GM18526 (cell line): ENCODE measurements around the gene NPNT.

Source experiments
- POLR2A ChIP-seq: IDR thresholded peaks from 3 replicates; pipeline ENCODE4 v1.6.1; 2011; ENCODE audit not compliant: insufficient read length; ENCODE audit errors: extremely low read depth

The NPNT gene

DNA sequence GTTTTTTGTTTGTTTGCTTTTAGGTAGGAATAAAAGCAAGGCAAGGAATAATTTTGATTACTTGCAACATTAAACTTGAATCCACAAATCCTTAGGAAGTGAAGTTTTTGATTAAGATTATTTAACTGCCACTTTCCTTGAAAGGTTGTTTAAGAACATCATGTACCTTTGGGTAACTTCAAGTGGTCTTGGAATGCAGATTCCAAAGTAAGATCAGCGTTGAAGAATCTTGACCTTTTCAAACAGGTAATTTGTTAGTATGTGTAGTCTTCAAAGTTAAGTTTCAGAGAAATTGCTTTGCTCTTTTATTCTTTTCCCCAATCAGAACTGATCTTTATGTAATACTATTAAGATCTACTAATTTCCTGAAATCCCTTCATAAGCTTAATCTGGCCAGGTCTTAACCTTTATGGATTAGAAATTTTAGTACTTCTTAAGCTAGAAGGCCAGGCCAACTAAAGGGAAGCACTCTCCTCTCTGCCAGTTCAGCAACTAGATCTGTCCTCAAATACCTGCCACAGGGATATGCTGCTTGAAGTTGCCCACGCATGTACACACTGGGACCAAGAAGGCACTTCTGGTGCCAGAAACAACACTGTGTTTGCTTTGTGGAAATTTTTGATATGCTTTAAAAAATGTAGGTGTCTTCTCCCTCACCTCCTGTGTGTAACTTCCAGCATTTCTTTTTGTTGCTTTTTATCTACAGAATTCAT lies 7.4 kb downstream of the NPNT start:
- no peak for TF ChIP-seq POLR2A

DNA sequence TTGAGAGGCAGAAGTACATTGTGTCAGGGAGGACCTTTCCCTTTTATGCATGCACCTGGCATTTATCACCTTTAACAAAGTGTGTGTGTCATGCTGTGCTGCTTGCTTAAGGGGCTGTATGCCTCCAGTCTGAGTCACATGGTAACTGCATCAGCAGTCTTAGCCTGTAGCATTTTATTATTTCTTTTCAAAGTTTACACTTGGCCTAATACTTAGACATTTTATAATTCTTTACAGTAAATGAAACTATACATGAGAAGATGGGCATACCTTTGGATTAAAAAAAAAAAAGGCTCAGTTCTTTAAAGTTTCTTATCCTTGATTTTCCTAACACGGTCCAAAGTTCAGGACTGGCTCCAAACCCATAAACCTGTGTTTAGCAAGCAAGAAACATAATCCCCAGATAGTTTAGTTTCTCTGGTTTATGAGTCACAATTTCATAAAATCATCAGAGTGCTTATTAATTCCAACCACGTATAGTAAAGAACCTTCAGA lies 14.6 kb downstream of the NPNT start:
- TF ChIP-seq POLR2A: no peak

DNA sequence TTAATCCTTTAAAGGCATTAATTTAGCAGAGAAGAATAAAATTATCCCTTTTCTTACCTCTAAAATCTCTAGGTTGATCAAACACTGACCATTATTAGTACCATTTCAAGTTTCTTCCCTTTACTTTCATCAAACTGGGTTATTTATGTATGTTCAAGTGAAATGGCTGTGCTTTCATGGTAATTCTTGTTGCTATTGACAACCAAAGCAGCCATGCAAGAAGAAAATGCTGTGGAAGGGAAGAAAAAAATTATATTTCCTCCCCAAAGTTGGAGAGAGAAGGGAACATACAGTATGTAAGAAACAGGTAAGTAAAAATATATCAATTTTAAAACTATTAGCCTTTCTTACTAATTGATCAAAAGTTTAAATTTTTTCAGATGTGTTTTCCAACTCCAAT lies 16.2 kb downstream of the NPNT start:
- no peak for TF ChIP-seq POLR2A

DNA sequence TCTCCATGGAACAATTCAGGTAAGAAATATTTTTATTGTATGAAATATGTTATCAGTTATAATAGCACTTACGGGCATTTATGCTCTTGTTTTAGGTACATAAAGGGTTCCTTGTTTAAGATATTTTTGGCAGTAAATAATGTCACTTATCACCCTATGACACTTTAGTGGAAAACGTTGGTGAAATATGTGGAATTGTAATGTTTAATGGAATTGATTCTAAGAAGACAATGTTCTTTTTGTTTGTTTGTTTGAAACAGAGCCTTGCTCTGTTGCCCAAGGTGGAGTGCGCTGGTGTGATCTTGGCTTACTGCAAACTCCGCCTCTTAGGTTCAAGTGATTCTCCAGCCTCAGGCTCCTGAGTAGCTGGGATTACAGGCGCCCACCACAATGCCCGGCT lies 17.4 kb downstream of the NPNT start:
- TF ChIP-seq POLR2A: no peak

DNA sequence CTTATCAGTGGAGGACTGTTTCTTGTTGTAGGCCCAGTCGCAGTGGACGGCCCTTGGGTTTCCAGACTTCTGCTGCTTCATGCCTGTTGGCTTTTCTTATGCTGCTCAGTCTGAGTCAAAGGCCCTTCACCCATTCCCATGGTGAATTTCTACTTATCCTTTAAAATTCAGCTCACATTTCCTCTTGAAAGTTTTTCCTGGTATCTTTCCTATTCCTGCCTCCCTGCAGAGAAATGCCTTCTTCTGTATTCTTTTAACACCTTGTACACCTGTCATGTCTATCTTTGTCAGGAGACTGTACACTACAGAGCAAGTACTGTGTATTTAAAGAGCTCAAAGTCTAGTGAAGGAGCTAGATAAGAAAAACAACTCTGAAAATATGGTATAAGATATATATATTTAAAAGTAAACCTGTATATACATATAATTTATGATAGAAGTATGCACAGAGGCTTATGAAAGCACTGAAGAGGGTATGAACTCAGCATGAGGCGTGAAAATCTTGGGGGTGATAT lies 22.0 kb downstream of the NPNT start:
- TF ChIP-seq POLR2A: no peak

DNA sequence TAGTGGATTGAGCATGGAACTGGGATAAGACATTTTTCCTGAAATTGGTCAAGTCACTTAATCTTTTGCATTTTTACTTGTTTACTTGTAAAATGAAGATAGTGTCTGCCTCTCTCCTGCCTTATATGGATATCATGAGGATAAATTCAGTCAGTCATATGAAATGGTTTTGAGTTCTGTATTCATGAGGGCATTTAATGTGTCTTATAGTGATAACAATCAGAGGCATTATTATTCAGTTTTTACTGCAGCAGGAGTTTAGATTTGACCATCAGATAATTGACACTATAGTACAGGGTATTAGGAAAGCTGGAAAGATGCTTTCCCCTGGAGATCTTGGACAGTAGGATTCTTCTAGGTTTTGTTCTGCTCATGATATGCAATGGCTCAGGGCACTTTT lies 26.0 kb downstream of the NPNT start:
- TF ChIP-seq POLR2A: no peak

DNA sequence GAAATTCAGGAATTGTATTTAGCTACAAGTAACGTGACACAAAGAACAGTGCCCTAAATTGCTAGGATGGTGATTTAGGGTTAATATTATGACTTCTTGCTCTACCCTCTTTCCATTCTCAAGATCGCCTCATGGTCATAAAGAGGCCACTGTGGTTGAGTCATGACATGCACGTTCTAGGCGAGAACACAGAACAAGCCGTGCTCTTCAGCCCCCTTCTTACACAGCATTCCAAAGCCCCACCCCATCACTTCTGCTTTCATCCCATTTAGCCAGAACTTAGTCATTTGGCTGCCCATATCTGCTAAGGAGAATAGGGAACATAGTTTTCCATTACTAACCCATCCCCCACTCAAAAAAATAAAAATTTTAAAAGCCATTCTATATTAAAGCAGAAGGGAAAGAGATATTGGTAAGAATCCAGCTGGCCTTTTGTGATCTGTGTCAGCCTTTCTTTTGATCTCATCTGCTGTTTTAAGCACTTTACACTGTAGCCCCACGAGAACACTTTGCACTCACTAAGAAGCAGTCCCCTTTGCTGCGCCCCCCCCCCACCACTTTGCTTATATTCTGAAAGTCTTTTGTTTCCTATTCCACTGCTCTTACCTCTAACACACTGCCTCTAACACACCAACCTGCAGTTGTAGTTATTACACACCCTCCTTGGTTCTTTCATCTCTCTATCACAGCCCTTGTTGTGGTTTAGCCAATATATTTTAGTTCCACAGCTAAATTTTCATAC lies 28.4 kb downstream of the NPNT start:
- no peak for TF ChIP-seq POLR2A

DNA sequence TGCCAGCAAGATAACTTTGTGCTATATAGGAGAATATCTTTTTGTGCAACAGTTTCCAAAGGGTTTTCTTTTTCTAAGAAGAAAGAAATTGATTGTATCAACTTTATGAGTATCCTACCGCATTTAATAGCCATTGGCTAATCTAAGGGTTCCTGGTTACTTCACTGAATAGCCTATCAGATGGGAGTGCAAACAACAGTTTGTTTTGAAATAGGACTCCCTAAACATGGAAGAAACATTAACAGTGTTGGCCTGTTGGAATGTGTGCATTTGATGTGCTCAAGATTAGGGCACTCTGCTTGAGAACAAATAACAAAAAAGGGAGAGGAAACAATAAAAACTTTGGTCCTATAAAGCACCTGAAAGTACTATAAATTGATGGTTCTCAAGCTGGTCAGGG lies 29.1 kb downstream of the NPNT start:
- no peak for TF ChIP-seq POLR2A

DNA sequence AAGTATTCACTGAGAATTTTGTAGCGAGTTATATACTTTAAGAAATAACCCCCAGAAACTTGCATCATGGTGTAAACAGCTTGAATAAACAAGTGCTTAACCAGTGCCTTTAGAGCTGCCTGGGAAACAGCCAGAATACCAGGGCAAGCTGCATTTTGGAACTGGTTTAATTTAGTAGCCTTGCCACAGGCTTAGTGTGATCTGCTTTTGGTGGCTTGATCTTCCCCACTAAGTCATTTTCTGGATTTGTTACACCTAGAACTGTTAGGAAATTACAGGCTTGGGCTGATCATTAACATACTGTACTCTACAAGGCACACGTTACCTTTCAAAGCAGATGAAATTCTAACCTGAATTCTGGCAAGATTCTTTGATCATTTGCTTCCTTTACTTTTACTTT lies 35.4 kb downstream of the NPNT start:
- TF ChIP-seq POLR2A: no peak

DNA sequence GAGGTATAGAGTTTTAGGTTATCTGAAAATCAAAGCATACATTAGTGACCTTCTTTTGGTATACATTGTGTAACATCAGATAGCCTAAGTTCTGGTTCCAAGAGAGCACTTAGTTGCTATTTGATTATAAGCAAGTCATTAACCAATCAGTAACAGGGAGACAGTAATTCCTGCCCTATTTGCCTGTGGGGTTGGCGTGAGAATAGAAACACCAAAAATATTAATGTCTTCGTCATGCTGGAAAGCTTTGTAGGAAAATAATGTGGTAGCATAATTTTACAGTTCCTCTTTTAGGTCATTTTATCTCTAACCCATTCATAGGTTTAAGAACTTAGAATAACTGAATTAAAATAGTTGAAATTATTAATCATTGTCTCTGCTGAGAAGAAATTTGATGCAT lies 37.8 kb downstream of the NPNT start:
- TF ChIP-seq POLR2A: no peak

DNA sequence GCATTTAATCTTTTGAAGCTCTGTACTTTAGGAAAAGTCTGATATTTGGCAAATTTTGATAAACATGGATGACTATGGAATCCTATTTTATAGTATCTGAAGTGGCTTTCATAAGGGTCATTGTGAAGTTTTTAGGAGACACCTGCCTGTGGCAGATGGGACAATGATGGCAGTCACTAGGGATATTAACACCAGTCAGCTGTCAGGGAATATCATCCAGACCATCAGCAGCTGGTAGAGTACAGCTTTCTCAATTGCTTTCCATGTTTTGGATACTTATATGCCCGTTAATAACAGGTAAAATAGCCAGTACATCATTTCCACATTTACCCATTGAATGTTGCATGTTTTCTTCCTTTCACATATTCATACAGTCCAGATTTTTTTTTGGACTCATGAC lies 39.1 kb downstream of the NPNT start:
- TF ChIP-seq POLR2A: no peak

DNA sequence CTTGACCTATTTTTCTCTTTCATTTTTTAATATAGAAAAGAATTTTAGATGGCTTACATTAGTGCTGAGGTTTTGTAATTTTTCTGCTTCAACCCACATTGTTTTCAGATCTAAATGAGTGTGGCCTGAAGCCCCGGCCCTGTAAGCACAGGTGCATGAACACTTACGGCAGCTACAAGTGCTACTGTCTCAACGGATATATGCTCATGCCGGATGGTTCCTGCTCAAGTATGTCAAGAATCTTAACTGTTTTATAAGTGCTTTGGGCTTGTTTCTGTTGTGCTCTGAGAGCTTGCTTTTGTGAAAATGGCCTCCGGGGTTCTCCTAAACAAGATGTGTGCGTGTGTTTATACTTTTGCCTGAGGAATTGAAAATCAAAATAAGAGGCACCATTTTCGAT lies 41.6 kb downstream of the NPNT start:
- no peak for TF ChIP-seq POLR2A

DNA sequence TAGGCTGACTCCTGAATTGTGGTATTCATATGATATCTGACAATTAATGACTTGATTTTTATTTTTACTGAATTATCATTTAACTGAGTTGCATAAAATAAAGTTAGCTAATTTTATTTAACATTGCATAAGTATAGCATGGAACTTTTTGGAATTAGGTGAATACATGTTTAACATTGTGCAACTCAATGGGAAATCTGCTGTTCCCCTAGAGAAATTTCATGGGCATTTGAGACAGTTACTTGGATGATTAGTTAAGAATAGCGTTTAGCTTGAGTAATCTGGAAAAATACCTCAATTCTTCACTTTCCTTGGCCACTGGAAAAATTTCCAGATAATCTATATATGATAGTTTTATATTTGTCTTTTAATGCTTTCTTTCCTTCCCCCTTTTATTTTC lies 42.5 kb downstream of the NPNT start:
- no peak for TF ChIP-seq POLR2A

DNA sequence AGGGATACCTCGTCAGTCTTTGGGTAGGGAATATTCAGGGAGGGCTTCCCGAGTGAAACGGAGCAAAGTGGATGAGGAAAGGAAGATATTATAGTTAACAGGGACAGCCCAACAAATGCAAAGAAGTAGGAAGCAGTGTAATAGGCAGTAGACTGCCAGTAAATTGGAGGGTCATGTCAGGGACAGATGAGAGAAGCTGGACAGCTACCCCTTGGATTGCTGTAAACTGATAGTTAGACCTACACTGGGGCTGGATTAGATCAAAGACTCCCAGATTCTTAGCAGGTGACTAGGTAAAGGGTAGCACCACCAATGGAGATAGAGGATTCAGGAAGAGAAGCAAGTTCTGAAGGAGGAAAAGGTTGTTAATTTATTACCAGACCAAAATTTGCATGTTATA lies 48.0 kb downstream of the NPNT start:
- no peak for TF ChIP-seq POLR2A

DNA sequence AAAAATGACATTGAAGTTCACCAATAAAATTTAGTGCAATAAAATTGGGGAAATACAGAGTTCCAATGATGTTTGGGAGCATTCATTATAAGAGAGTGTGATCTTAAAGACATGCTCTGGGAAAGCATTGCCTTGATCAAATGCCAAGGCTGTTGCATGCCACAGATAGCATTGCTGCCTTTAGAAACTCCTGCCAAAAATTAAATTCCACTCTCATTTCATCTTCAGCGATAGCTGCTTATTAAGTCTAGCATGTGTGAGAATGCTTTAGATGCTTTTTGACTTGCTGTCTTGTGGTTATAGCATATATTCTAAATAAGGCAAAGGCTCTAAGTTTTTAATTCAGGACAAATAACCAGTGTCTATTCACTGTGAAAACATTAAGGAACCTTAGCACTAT lies 49.3 kb downstream of the NPNT start:
- no peak for TF ChIP-seq POLR2A

DNA sequence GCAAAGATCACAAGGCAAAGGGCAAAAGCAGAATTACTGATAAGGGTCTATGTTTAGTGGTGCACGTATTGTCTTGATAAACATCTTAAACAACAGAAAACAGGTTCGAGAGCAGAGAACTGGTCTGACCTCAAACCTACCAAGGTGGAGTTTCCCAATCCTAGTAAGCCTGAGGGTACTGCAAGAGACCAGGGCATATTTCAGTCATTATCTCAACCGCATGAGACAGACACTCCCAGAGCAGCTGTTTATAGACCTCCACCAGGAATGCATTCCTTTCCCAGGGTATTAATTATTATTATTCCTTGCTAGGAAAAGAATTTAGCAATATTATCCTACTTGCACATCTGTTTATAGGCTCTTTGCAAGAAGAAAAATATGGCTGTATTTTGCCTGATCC lies 51.5 kb downstream of the NPNT start:
- no peak for TF ChIP-seq POLR2A
